H7 (cell line): ENCODE results near the gene REXO5. TPM values are rescaled to one million over a fixed set of nuclear protein-coding genes. Genes with fewer than 3 reads are reported as not detected.
"Not testable (repeated sequence)": the region's sequence is repeated elsewhere in the genome, so short reads cannot be mapped to it uniquely, and the experiment has no call there.

Source experiments
- DNase-seq: peaks from one replicate; pipeline ENCODE4 v3.0.0; 2012
- H3K27me3 ChIP-seq: 2 replicates; pipeline ENCODE4 v1.6.0; 2011; ENCODE audit warnings: mild to moderate bottlenecking, low read length; ENCODE audit not compliant: control insufficient read depth, insufficient read depth
- H3K36me3 ChIP-seq: replicated peaks from 2 replicates; pipeline ENCODE4 v1.5.1; 2011; ENCODE audit warnings: low read length; ENCODE audit not compliant: control insufficient read depth, insufficient read depth
- H3K4me3 ChIP-seq: 2 replicates; pipeline ENCODE4 v1.5.1; 2011; ENCODE audit warnings: low read depth, mild to moderate bottlenecking, control low read depth, low read length, moderate library complexity; ENCODE audit not compliant: insufficient read depth
- total RNA-seq: library from RNA; depleted of rRNA; stranded (reverse); fragments of >200 nt; shearing (Covaris generic); gene quantifications from 2 replicates; pipeline ENCODE4 v1.2.3, GENCODE V29; 2014

Gene REXO5
- total RNA-seq, 1 experiment from 2014 or later = 11.3 TPM

GRCh38 chr16:20782470-20782869 is 23.9 kb upstream of the REXO5 start:
- H3K27me3 ChIP-seq = no peaks in the 10 kb centered on the region
- no peak overlapping the region for H3K4me3 ChIP-seq
- no peaks in the 10 kb centered on the region for H3K36me3 ChIP-seq
- no peak for DNase-seq

GRCh38 chr16:20784204-20784603 is 22.1 kb upstream of the REXO5 start:
- no peak for DNase-seq
- Histone ChIP-seq H3K27me3 (no peaks in the 10 kb centered on the region), H3K4me3 (no peak overlapping the region), H3K36me3 (no peaks in the 10 kb centered on the region)

DNA sequence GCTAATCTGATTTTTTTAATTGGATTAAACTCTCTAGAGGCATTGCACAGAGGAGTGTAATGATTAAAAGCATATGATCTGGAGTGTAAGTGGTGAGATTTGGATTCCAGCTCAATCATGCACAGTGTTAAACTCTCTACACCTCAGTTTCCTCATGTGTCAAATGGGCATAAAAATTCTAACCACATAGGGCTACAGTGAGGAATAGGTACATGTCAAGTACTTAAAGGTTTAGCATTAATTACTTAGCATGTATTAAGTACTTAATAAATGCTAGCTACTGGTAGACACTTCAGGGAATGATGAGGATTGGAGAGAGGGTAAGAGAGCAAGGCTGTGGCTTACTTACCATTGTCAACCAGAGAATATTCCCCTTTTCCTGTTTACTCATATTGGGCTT is 17.2 kb upstream of the REXO5 start:
- no peak for DNase-seq
- Histone ChIP-seq H3K36me3 (no peaks in the 10 kb centered on the region), H3K27me3 (no peaks in the 10 kb centered on the region), H3K4me3 (no peak overlapping the region)

GRCh38 chr16:20791923-20792612 is 14.3 kb upstream of the REXO5 start:
- Histone ChIP-seq H3K4me3 (no peak overlapping the region), H3K27me3 (no peaks in the 10 kb centered on the region), H3K36me3 (no peaks in the 10 kb centered on the region)
- no peak for DNase-seq

- no peak for DNase-seq
- H3K4me3 ChIP-seq = no peak overlapping the region
- no peaks in the 10 kb centered on the region for H3K27me3 ChIP-seq
- no peaks in the 10 kb centered on the region; the same call in none of the 2 replicates for H3K36me3 ChIP-seq
Observed at GRCh38 chr16:20798364-20798763, 8.0 kb upstream of the REXO5 start.

- DNase-seq = no peak
Observed at GRCh38 chr16:20799599-20799998, 6.7 kb upstream of the REXO5 start.

GRCh38 chr16:20801278-20801677 is 5.0 kb upstream of the REXO5 start:
- Histone ChIP-seq H3K27me3 (no peaks in the 10 kb centered on the region), H3K4me3 (no peak overlapping the region), H3K36me3 (no peaks in the 10 kb centered on the region; the same call in none of the 2 replicates)
- DNase-seq = no peak

More at GRCh38 chr16:20799599-20799998, 6.7 kb upstream of the REXO5 start:
- Histone ChIP-seq H3K4me3 (no peak overlapping the region), H3K27me3 (no peaks in the 10 kb centered on the region), H3K36me3 (no peaks in the 10 kb centered on the region; the same call in none of the 2 replicates)

GRCh38 chr16:20803192-20803560 is 3.2 kb upstream of the REXO5 start:
- Histone ChIP-seq H3K27me3 (no peaks in the 10 kb centered on the region), H3K36me3 (no peaks in the 10 kb centered on the region)

GRCh38 chr16:20803561-20804214 is 2.6 kb upstream of the REXO5 start:
- no peaks in the 10 kb centered on the region for H3K27me3 ChIP-seq
- DNase-seq = no peak
- H3K36me3 ChIP-seq = no peaks in the 10 kb centered on the region
- H3K4me3 ChIP-seq = no peak overlapping the region

More at GRCh38 chr16:20803192-20803560, 3.2 kb upstream of the REXO5 start:
- no peak overlapping the region for H3K4me3 ChIP-seq
- DNase-seq = no peak

DNA sequence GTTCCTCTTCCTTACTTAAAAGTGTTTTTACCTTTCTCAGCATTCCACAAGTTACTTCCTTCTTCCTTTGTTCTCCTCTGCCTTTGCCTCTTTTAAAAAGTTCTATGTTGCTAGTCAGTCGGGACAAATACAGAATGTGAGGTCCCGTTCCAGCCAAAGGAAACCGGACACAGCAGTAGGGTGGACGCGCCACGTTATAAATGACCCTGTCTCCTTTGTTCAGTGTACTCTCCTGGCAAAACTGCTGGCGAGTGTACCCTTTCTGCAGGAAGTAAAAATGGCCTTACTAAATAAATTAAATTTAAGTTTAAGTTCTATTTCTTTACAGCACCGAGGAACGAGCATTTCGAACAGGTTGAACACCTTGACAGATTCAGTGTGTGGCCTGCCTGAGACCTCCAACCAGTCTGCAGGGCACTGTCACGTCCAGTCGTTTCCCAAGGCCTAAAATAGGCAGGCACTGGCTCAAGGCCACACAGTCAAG is 601 bp upstream of the REXO5 start:
- not testable (repeated sequence) for H3K27me3 ChIP-seq, DNase-seq, H3K36me3 ChIP-seq
- peak overlapping the region; percentile 90 for H3K4me3 ChIP-seq

- DNase-seq = no peak
- no peaks in the 10 kb centered on the region for H3K27me3 ChIP-seq
- no peaks in the 10 kb centered on the region for H3K36me3 ChIP-seq
- H3K4me3 ChIP-seq = no peak overlapping the region
Observed at GRCh38 chr16:20807862-20808261, 1.5 kb downstream of the REXO5 start.

DNA sequence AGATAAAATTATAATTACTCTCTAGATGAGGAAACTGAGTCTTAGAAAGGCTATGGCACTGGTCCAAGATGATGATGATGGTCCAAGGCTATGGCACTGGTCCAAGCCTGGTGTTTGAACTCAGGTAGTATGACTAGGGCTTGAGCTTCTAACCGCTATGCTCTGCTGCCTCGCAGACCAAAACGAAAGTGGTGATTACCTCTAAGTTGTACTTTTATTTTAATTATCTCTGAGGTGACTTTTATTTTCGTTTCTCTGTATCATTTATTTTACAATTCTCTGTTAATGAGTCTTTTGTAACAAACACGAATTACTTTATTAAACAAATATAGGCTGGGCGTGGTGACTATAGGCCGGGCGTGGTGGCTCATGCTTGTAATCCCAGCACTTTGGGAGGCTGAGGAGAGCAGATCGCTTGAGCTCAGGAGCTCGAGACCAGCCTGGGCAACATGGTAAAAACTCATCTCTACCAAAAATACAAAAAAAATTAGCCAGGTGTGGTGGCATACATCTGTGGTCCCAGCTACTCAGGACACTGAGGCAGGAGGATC is 5.6 kb downstream of the REXO5 start:
- peaks cover 1% of the 10 kb centered on the region for H3K36me3 ChIP-seq
- H3K4me3 ChIP-seq = no peak overlapping the region
- no peaks in the 10 kb centered on the region for H3K27me3 ChIP-seq
- DNase-seq = no peak

GRCh38 chr16:20812510-20812909 is 6.2 kb downstream of the REXO5 start:
- no peak for DNase-seq
- Histone ChIP-seq H3K36me3 (peaks cover 1% of the 10 kb centered on the region), H3K27me3 (no peaks in the 10 kb centered on the region), H3K4me3 (no peak overlapping the region)

DNA sequence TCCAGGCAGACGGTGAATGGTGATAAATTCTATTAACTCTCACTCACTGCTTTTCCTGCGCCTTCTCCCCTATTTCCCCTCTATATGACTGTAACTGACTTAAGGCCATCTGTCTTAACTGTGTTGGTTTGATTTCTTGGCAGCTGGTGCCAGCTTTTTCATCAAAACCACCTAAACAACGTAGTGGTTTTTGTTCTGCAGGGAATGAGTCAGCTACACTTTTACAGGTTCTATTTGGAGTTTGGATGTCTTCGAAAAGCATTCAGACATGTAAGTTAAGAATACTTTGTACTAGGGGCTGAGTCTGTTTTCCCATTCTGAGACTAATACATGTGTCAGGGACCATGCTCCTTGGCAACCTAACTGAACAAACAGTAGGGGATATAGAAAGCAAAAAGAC is 8.5 kb downstream of the REXO5 start:
- peaks cover 1% of the 10 kb centered on the region for H3K36me3 ChIP-seq
- H3K27me3 ChIP-seq = no peaks in the 10 kb centered on the region
- no peak overlapping the region for H3K4me3 ChIP-seq
- no peak for DNase-seq

DNA sequence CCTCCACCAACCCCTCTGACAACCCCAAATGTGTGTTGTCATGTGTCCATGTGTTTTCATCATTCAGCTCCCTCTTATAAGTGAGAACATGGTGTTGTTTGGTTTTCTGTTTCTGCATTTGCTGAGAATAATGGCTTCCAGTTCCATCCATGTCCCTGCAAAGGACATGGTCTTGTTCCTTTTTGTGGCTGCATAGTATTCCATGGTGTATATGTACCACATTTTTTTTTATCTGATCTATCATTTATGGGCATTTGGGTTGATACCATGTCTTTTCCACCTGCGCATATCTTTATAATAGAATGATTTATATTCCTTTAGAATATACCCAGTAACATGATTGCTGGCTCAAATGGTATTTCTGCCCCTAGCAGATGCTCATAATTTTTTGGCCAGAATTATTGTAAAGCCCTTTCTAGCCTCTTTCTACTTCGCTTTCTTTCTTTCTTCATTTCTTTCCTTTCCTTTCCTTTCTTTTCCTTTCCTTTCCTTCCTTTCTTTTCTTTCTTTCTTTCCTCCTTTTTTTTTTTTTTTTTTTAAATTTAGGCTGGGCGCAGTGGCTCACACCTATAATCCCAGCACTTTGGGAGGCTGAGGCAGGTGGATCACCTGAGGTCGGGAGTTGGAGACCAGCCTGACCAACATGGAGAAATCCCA is 12.7 kb downstream of the REXO5 start:
- DNase-seq = no peak
- Histone ChIP-seq H3K27me3 (no peaks in the 10 kb centered on the region), H3K36me3 (peaks cover 2% of the 10 kb centered on the region), H3K4me3 (no peak overlapping the region)
